ENCODE measurements around the gene PRKCE. TPM values are rescaled to one million over a fixed set of nuclear protein-coding genes. Genes with fewer than 3 reads are reported as not detected.

The PRKCE gene
- total RNA-seq, 4 donors from 2014 or later = 5.9 to 21.2 (median 18.5) TPM

GRCh38 chr2:46150445-46150955 is 499.0 kb downstream of the PRKCE start:
- no peaks in the 10 kb centered on the region for H3K27me3 ChIP-seq
- peaks cover 0 to 4% (median 0%) of the 10 kb centered on the region in 3 donors for H3K4me1 ChIP-seq
- 86 to 100% methylated on average over 2 of the region's 3 CpGs for WGBS, 2 donors (ENCODE audit: low coverage in 1 of 2)
- H3K9me3 ChIP-seq = no peaks in the 10 kb centered on the region
- no peak overlapping the region for H3K27ac ChIP-seq
- TF ChIP-seq, protein P1, sequence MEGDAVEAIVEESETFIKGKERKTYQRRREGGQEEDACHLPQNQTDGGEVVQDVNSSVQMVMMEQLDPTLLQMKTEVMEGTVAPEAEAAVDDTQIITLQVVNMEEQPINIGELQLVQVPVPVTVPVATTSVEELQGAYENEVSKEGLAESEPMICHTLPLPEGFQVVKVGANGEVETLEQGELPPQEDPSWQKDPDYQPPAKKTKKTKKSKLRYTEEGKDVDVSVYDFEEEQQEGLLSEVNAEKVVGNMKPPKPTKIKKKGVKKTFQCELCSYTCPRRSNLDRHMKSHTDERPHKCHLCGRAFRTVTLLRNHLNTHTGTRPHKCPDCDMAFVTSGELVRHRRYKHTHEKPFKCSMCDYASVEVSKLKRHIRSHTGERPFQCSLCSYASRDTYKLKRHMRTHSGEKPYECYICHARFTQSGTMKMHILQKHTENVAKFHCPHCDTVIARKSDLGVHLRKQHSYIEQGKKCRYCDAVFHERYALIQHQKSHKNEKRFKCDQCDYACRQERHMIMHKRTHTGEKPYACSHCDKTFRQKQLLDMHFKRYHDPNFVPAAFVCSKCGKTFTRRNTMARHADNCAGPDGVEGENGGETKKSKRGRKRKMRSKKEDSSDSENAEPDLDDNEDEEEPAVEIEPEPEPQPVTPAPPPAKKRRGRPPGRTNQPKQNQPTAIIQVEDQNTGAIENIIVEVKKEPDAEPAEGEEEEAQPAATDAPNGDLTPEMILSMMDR (IDR thresholded peaks at IDR 0.05) = no peak
- TF ChIP-seq EP300 (IDR thresholded peaks at IDR 0.05) (no peak), POLR2AphosphoS5 (IDR thresholded peaks at IDR 0.05) (no peak), POLR2A (IDR thresholded peaks at IDR 0.05) (no peak)
- no peak overlapping the region for H3K4me3 ChIP-seq
- peaks cover 0 to 71% of the 10 kb centered on the region in 2 donors for H3K36me3 ChIP-seq
- no peak for ATAC-seq

GRCh38 chr2:46151577-46151976 is 500.1 kb downstream of the PRKCE start:
- no peak overlapping the region for H3K27ac ChIP-seq

GRCh38 chr2:46153996-46154753 is 502.7 kb downstream of the PRKCE start:
- TF ChIP-seq, protein P1 (IDR thresholded peaks at IDR 0.05) = no peak
- TF ChIP-seq POLR2AphosphoS5 (IDR thresholded peaks at IDR 0.05) (no peak), EP300 (IDR thresholded peaks at IDR 0.05) (no peak), POLR2A (IDR thresholded peaks at IDR 0.05) (no peak)
- no peak overlapping the region for H3K27ac ChIP-seq
- no peak for ATAC-seq
- H3K9me3 ChIP-seq = no peaks in the 10 kb centered on the region
- no peak overlapping the region for H3K4me3 ChIP-seq
- H3K36me3 ChIP-seq = peaks cover 0 to 41% of the 10 kb centered on the region in 2 donors
- H3K27me3 ChIP-seq = no peaks in the 10 kb centered on the region
- 78 to 83% methylated on average over 2 to 13 of the region's 23 CpGs for WGBS, 2 donors (ENCODE audit: low coverage in 1 of 2)
- H3K4me1 ChIP-seq = peaks cover 0 to 15% (median 0%) of the 10 kb centered on the region in 3 donors

More at GRCh38 chr2:46151577-46151976, 500.1 kb downstream of the PRKCE start:
- peaks cover 0 to 4% (median 0%) of the 10 kb centered on the region in 3 donors for H3K4me1 ChIP-seq
- H3K27me3 ChIP-seq = no peaks in the 10 kb centered on the region
- H3K4me3 ChIP-seq = no peak overlapping the region
- TF ChIP-seq POLR2A (IDR thresholded peaks at IDR 0.05) (no peak), POLR2AphosphoS5 (IDR thresholded peaks at IDR 0.05) (no peak), EP300 (IDR thresholded peaks at IDR 0.05) (no peak)
- TF ChIP-seq, protein P1 (IDR thresholded peaks at IDR 0.05) = no peak
- no peak for ATAC-seq
- H3K9me3 ChIP-seq = no peaks in the 10 kb centered on the region
- peaks cover 0 to 62% of the 10 kb centered on the region in 2 donors for H3K36me3 ChIP-seq
- 40 to 55% methylated on average over 2 of the region's 4 CpGs for WGBS, 2 donors (ENCODE audit: low coverage in 1 of 2)

DNA sequence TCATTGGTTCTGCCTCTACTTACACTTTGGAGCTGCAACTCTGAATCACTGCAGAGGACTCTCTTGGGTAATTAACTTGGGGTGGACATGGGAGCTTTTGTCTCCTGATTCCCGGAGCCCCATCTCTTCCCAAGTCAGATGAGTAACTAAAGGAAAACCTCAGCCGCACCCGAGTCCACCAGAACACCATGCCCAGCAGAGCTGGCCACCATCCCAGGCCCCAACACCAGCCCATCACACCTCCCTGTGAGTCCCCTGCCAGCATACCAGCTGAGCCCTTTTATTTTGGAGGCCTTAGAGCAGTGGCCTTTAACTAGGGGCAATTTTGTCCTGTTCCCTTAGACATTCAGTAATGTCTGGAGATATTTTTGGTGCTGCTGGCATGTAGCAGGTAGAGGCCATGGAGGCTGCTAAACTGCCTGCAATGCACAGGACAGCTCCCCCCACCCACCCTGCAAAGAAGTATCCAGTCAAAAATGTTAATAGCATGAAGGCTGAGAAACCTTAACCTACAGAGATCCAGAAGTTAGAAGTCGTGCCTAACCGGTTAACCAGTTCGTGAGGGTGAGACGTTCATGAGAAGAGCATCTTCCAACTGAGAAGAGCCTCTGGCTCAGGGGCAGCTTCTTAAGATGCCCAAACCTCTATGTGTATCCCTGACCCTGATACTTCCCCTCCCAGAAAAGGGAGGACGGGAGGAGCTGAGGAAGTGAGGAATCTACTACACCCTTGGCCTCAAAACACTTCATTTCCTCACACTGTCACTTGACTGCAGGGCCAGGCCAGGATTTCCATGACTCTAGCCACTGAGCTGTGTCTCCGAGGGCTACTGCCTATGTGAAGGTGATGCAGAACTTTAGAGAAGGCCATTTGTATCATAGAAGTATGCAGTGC is 505.8 kb downstream of the PRKCE start:
- Histone ChIP-seq H3K4me3 (no peak overlapping the region), H3K4me1 (peaks cover 0 to 24% (median 3%) of the 10 kb centered on the region in 3 donors), H3K36me3 (peaks cover 0 to 49% of the 10 kb centered on the region in 2 donors), H3K9me3 (no peaks in the 10 kb centered on the region), H3K27ac (no peak overlapping the region), H3K27me3 (no peaks in the 10 kb centered on the region)
- peak; percentile 16 for ATAC-seq
- WGBS, 2 donors (ENCODE audit: low coverage in 1 of 2) = 81 to 100% methylated on average over 2 to 7 of the region's 9 CpGs
- TF ChIP-seq POLR2A (IDR thresholded peaks at IDR 0.05) (no peak), POLR2AphosphoS5 (IDR thresholded peaks at IDR 0.05) (no peak)

DNA sequence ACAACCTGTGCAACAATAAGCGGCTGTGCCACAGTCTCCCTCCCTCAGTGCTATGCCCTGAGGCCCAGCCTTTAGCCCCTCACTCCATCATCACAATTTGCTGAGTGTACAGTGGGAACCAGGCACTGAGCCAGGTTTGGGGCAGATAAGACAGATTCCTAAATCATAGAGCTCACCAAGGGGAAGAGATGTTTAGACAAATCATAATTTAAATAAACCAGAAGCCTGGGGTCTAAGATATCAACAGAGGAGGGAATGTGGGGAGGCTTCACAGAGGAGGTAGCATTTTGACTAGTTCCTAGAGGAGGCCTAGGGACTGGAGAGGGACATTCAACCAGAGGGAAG is 506.5 kb downstream of the PRKCE start:
- 80% methylated on average over 1 of the region's 1 CpG; no CpG with 5 or more reads in 1 of the 2 donors for WGBS, 2 donors (ENCODE audit: low coverage in 1 of 2)
- TF ChIP-seq EP300 (IDR thresholded peaks at IDR 0.05) (no peak), POLR2AphosphoS5 (IDR thresholded peaks at IDR 0.05) (no peak)
- TF ChIP-seq, protein P1 (IDR thresholded peaks at IDR 0.05) = no peak
- no peak for ATAC-seq

More for the DNA sequence above, 506.5 kb downstream of the PRKCE start:
- Histone ChIP-seq H3K4me3 (no peak overlapping the region), H3K36me3 (peaks cover 0 to 43% of the 10 kb centered on the region in 2 donors), H3K27ac (no peak overlapping the region), H3K27me3 (no peaks in the 10 kb centered on the region), H3K4me1 (peaks cover 0 to 30% (median 3%) of the 10 kb centered on the region in 3 donors), H3K9me3 (no peaks in the 10 kb centered on the region)
